ENCODE measurements around the gene IFT20.
"Not testable (repeated sequence)": the region's sequence is repeated elsewhere in the genome, so short reads cannot be mapped to it uniquely, and the experiment has no call there.

Gene IFT20

GRCh38 chr17:28364665-28365363, 29.5 kb upstream of the IFT20 start, which contains the start of gene SEBOX:
TSS of gene SEBOX (minus strand) at chr17:28365199. CDS start at chr17:28365151, 48 bp downstream.
- in situ Hi-C loops (cut with HindIII; ENCODE audit: low sequenced_read_pairs) = no loop called here

- in situ Hi-C loops (cut with HindIII; ENCODE audit: low sequenced_read_pairs) = no loop called here
Observed at GRCh38 chr17:28363776-28364650, 28.7 kb upstream of the IFT20 start.

- in situ Hi-C loops (cut with HindIII; ENCODE audit: low sequenced_read_pairs) = no loop called here
Observed at GRCh38 chr17:28363186-28363585, 27.9 kb upstream of the IFT20 start.

GRCh38 chr17:28357901-28358197, 22.6 kb upstream of the IFT20 start:
- in situ Hi-C loops (cut with HindIII; ENCODE audit: low sequenced_read_pairs) = loop anchor here (5.0 kb wide), 1 partner anchor 41 kb away; the partner anchor contains the start of gene TMEM97

- in situ Hi-C loops (cut with HindIII; ENCODE audit: low sequenced_read_pairs) = loop anchor here (5.0 kb wide), 1 partner anchor 40 kb away; the partner anchor contains the start of gene TMEM97
Observed at GRCh38 chr17:28357061-28357900, 22.0 kb upstream of the IFT20 start, which contains the start of gene POLDIP2. TSS of gene POLDIP2 (minus strand) at chr17:28357527. CDS start at chr17:28357448, 79 bp downstream.

GRCh38 chr17:28350271-28350670, 15.0 kb upstream of the IFT20 start:
- in situ Hi-C loops (cut with HindIII; ENCODE audit: low sequenced_read_pairs) = no loop called here

- in situ Hi-C loops (cut with HindIII; ENCODE audit: low sequenced_read_pairs) = no loop called here
Observed at GRCh38 chr17:28348979-28349378, 13.7 kb upstream of the IFT20 start.

- in situ Hi-C loops (cut with HindIII; ENCODE audit: low sequenced_read_pairs) = no loop called here
Observed at GRCh38 chr17:28347261-28347891, 12.1 kb upstream of the IFT20 start.

- in situ Hi-C loops (cut with HindIII; ENCODE audit: low sequenced_read_pairs) = no loop called here
Observed at GRCh38 chr17:28346746-28347246, 11.5 kb upstream of the IFT20 start.

GRCh38 chr17:28346199-28346580, 10.9 kb upstream of the IFT20 start:
- in situ Hi-C loops (cut with HindIII; ENCODE audit: low sequenced_read_pairs) = no loop called here

GRCh38 chr17:28345419-28346198, 10.3 kb upstream of the IFT20 start:
- in situ Hi-C loops (cut with HindIII; ENCODE audit: low sequenced_read_pairs) = no loop called here

- in situ Hi-C loops (cut with HindIII; ENCODE audit: low sequenced_read_pairs) = no loop called here
Observed at GRCh38 chr17:28344435-28344901, 9.2 kb upstream of the IFT20 start.

- in situ Hi-C loops (cut with HindIII; ENCODE audit: low sequenced_read_pairs) = no loop called here
Observed at GRCh38 chr17:28344011-28344410, 8.7 kb upstream of the IFT20 start.

- in situ Hi-C loops (cut with HindIII; ENCODE audit: low sequenced_read_pairs) = no loop called here
Observed at GRCh38 chr17:28343491-28343932, 8.2 kb upstream of the IFT20 start.

GRCh38 chr17:28342313-28342712, 7.0 kb upstream of the IFT20 start:
- in situ Hi-C loops (cut with HindIII; ENCODE audit: low sequenced_read_pairs) = no loop called here

- in situ Hi-C loops (cut with HindIII; ENCODE audit: low sequenced_read_pairs) = no loop called here
Observed at GRCh38 chr17:28341516-28341915, 6.2 kb upstream of the IFT20 start.

GRCh38 chr17:28340374-28340773, 5.1 kb upstream of the IFT20 start:
- in situ Hi-C loops (cut with HindIII; ENCODE audit: low sequenced_read_pairs) = no loop called here

GRCh38 chr17:28339431-28339830, 4.2 kb upstream of the IFT20 start:
- in situ Hi-C loops (cut with HindIII; ENCODE audit: low sequenced_read_pairs) = no loop called here

- in situ Hi-C loops (cut with HindIII; ENCODE audit: low sequenced_read_pairs) = not testable (repeated sequence)
Observed at GRCh38 chr17:28338769-28339212, 3.5 kb upstream of the IFT20 start.
